Neural progenitor cell (in vitro differentiated cells): ENCODE measurements around the gene LPP.

Source experiments
- EZH2 ChIP-seq: fragments of 200-600 bp; sonication (generic); IDR thresholded peaks from 2 replicates; pipeline ENCODE4 v1.6.1; 2017; ENCODE audit warnings: antibody characterized with exemption, mild to moderate bottlenecking, moderate library complexity
- TF ChIP-seq, protein P1 (sequence below): fragments of 200-600 bp; sonication (generic); IDR thresholded peaks from 2 replicates; pipeline ENCODE4 v1.5.1; 2017; ENCODE audit warnings: antibody characterized with exemption, mild to moderate bottlenecking

DNA sequence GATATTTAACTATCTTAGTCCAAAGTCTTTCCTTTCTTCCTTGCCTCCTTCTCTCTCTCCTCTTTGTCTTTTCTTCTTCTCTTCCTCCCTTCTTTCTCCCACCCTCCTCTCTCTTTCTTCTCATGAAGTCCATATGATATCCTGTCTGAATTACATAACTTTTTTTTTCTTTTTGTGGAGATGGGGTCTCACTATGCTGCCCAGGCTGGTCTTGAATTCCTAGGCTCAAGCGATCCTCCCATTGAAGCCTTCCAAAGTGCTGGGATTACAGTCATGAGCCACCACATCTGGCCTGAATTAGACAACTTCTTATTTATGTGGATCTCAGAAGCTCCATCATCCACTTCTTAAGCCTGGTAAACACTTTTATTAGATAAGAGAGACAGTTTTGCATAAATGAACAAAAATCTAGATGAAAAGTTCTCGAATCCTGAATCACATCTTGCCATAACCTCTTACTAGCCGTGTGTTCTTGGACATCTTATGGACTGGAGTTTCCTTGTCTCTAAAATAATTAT lies 206.5 kb downstream of the LPP start:
- TF ChIP-seq, protein P1, sequence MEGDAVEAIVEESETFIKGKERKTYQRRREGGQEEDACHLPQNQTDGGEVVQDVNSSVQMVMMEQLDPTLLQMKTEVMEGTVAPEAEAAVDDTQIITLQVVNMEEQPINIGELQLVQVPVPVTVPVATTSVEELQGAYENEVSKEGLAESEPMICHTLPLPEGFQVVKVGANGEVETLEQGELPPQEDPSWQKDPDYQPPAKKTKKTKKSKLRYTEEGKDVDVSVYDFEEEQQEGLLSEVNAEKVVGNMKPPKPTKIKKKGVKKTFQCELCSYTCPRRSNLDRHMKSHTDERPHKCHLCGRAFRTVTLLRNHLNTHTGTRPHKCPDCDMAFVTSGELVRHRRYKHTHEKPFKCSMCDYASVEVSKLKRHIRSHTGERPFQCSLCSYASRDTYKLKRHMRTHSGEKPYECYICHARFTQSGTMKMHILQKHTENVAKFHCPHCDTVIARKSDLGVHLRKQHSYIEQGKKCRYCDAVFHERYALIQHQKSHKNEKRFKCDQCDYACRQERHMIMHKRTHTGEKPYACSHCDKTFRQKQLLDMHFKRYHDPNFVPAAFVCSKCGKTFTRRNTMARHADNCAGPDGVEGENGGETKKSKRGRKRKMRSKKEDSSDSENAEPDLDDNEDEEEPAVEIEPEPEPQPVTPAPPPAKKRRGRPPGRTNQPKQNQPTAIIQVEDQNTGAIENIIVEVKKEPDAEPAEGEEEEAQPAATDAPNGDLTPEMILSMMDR = no peak
- no peak for TF ChIP-seq EZH2
